ENCODE results near the gene CENPVL3.
"Not testable (repeated sequence)": the region's sequence is repeated elsewhere in the genome, so short reads cannot be mapped to it uniquely, and the experiment has no call there.

The CENPVL3 gene

DNA sequence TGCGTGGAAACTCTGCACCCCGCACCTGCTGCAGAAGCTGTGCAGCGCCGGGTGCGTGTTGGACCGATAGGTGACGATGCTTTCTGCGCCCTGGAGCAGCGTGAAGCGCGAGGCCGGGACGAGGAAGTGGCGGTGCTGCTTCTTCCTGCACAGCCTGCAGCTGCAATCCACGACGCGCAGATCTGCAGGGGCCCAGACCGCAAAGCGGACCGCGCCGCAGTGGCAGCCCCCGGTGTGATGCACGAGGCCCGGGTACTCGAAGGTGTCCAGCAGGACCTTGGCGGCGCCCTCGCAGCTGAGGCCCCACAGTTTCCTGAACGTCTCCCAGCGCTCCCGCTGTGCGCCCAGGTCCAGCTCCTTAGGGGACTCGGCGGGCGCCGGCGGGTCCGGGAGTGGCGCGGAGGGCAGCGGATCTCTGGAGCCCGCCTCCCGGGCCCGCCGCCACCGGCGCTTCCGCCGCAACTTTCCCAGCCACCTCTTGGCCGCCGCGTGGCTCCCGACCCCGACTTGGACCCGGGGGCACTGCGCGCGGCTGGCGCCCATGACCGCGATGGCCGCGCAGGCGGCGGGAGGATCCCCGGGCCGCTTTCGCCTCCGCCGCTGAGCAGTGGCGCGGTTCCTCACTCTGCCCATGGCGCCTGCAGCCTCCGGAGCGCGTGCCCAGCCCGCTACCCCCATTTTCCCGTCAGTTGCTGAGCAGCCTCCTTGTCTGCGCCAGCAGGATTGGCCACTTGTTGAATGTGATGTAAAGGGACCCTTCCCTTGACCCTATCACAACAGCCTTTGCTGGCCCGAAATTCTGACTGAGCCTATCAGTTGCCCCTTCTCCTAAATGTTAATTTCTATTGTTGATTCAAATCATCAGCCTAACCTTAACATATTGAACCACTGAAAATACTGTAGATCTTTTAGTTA is at the start of gene CENPVL3:
Gene CENPVL3, minus strand, starts transcription at position 672 of the 915 bp plus-strand sequence. Its CDS starts 39 bp downstream, at position 633.
- DNase-seq (ENCODE audit: low read depth in 2 of 2) = not testable (repeated sequence)

GRCh38 chrX:51665981-51666380 is 47.3 kb upstream of the CENPVL3 start:
- no peak for DNase-seq (ENCODE audit: low read depth in 2 of 2)

- no peak for DNase-seq (ENCODE audit: low read depth in 2 of 2)
Observed at GRCh38 chrX:51643377-51643776, 24.7 kb upstream of the CENPVL3 start.

DNA sequence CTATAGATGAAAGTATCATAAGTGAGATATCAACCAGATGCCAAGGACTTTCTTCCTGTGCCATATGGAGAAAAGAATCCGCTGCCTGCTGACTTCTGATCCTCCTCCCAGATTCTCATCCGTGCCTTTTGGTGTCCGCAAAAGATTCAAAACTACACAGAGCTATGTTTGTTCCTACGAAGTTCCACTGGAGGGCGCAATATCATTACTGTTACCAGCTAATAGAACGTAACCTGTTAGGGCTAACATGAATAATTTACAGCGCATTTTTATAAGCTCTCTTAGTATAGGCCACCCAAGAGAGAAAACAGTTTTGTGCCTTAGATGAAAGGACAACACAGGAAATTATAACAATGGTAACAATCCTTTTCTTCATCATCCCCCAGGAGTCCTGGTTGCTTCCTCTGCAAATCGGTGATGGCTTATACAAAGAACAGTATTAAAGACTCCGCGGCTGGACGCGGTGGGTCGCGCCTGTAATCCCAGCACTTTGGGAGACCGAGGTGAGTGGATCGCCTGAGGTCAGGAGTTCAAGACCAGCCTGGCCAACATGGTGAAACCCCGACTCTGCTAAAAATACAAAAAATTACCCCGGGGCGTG is 22.8 kb upstream of the CENPVL3 start:
- no peak for DNase-seq (ENCODE audit: low read depth in 2 of 2)

- not testable (repeated sequence) for DNase-seq (ENCODE audit: low read depth in 2 of 2)
Observed at GRCh38 chrX:51636511-51636910, 17.8 kb upstream of the CENPVL3 start.

GRCh38 chrX:51614353-51615012 is 4.2 kb downstream of the CENPVL3 start:
- no peak for DNase-seq (ENCODE audit: low read depth in 2 of 2)

GRCh38 chrX:51608766-51609165 is 9.9 kb downstream of the CENPVL3 start:
- DNase-seq (ENCODE audit: low read depth in 2 of 2) = no peak

- DNase-seq (ENCODE audit: low read depth in 2 of 2) = no peak
Observed at GRCh38 chrX:51608126-51608525, 10.6 kb downstream of the CENPVL3 start.

DNA sequence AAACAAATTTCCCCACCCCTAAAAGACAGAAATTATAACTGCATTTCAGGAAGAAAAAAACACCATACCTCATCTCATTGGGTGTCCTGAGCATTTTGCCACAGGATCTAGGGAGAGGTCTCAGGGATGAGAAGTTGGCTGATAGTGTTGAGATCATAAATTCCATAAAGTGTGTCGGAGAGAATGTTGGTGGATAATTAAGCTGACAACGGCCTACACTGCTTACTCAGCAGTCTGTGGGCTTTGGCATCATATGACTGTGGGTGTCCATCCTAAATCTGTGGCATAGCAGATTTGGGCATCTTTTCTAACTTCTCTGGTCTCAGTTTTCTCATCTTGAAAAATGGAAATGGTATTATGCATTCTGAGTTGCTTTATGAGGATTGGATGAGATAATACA is 12.3 kb downstream of the CENPVL3 start:
- no peak for DNase-seq (ENCODE audit: low read depth in 2 of 2)

- no peak for DNase-seq (ENCODE audit: low read depth in 2 of 2)
Observed at GRCh38 chrX:51598899-51599298, 19.8 kb downstream of the CENPVL3 start.

GRCh38 chrX:51571874-51572273 is 46.8 kb downstream of the CENPVL3 start:
- DNase-seq (ENCODE audit: low read depth in 2 of 2) = no peak

DNA sequence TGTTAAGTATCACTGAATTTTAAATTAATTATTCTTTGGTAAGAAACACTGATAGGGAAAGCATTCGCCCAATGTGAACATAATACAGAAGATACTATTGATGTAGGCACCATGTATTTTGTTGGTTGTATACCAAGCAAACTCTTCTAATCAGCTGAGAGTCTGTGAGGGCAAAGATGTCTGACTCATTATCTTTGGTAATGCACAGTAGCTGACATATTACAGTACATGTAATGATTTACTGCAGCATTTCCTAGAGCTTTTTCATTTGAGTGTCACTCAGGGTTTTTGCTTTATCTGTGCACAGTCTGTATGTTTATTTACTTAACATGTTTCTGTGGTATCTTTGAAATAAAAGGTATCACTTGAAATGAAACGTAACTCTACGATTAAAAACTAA is 49.2 kb downstream of the CENPVL3 start:
- no peak for DNase-seq (ENCODE audit: low read depth in 2 of 2)

GRCh38 chrX:51568586-51568985 is 50.1 kb downstream of the CENPVL3 start:
- no peak for DNase-seq (ENCODE audit: low read depth in 2 of 2)
